Measurements from ENCODE around the gene ACTL9.

Gene ACTL9

GRCh38 chr19:8675066-8675465, 23.5 kb downstream of the ACTL9 start:
- no peak overlapping the region for H3K4me2 ChIP-seq (ENCODE audit: low read length)
- H4K8ac ChIP-seq (ENCODE audit: low read depth, low read length) = no peak overlapping the region
- no peaks in the 10 kb centered on the region for H3K4me1 ChIP-seq (ENCODE audit: control insufficient read depth, low read depth, low read length)
- no peaks in the 10 kb centered on the region for H3K79me2 ChIP-seq (ENCODE audit: control insufficient read depth, insufficient read depth, low read length)
- no CpG with 5 or more reads among the region's 3 CpGs for WGBS (ENCODE audit: extremely low coverage, insufficient coverage, low lambda C conversion rate)
- H3K4ac ChIP-seq (ENCODE audit: low read depth, low read length) = no peak overlapping the region
- H2BK120ac ChIP-seq (ENCODE audit: low read depth, low read length) = no peak overlapping the region
- no peak overlapping the region for H2BK15ac ChIP-seq (replicated peaks; ENCODE audit: low read depth)
- no peak overlapping the region for H4K5ac ChIP-seq (ENCODE audit: low read length)
- no peak overlapping the region for H3K27ac ChIP-seq (ENCODE audit: low read depth, low read length)
- no peak overlapping the region for H3K4me3 ChIP-seq (ENCODE audit: low read length)
- H3K18ac ChIP-seq (ENCODE audit: low read length) = no peak overlapping the region
- no peaks in the 10 kb centered on the region for H3K27me3 ChIP-seq (ENCODE audit: insufficient read depth, low read length, poor library complexity)
- no peaks in the 10 kb centered on the region for H3K36me3 ChIP-seq (ENCODE audit: control insufficient read depth, insufficient read depth, low read length)
- no peaks in the 10 kb centered on the region for H3K79me1 ChIP-seq (ENCODE audit: low read length)
- H3K23ac ChIP-seq (ENCODE audit: low read length) = no peak overlapping the region
- no peak overlapping the region for H2BK5ac ChIP-seq (ENCODE audit: low read length)
- no peak overlapping the region for H3K9ac ChIP-seq (ENCODE audit: low read length)
- no peak overlapping the region for H3K56ac ChIP-seq (ENCODE audit: low read length)
- no peak overlapping the region for H2AK5ac ChIP-seq (ENCODE audit: low read length)
- DNase-seq = no peak

GRCh38 chr19:8673276-8673891, 25.2 kb downstream of the ACTL9 start:
- H3K4ac ChIP-seq (ENCODE audit: low read depth, low read length) = no peak overlapping the region
- H3K18ac ChIP-seq (ENCODE audit: low read length) = no peak overlapping the region
- H3K4me1 ChIP-seq (ENCODE audit: control insufficient read depth, low read depth, low read length) = no peaks in the 10 kb centered on the region
- no peak overlapping the region for H4K8ac ChIP-seq (ENCODE audit: low read depth, low read length)
- no peaks in the 10 kb centered on the region for H3K79me2 ChIP-seq (ENCODE audit: control insufficient read depth, insufficient read depth, low read length)
- no peak overlapping the region for H2AK5ac ChIP-seq (ENCODE audit: low read length)
- H4K5ac ChIP-seq (ENCODE audit: low read length) = no peak overlapping the region
- WGBS (ENCODE audit: extremely low coverage, insufficient coverage, low lambda C conversion rate) = no CpG with 5 or more reads among the region's 6 CpGs
- H3K27me3 ChIP-seq (ENCODE audit: insufficient read depth, low read length, poor library complexity) = no peaks in the 10 kb centered on the region
- H2BK15ac ChIP-seq (replicated peaks; ENCODE audit: low read depth) = no peak overlapping the region
- no peak overlapping the region for H3K9ac ChIP-seq (ENCODE audit: low read length)
- no peak overlapping the region for H3K56ac ChIP-seq (ENCODE audit: low read length)
- no peak overlapping the region for H3K27ac ChIP-seq (ENCODE audit: low read depth, low read length)
- no peak overlapping the region for H2BK5ac ChIP-seq (ENCODE audit: low read length)
- H3K4me2 ChIP-seq (ENCODE audit: low read length) = no peak overlapping the region
- H3K4me3 ChIP-seq (ENCODE audit: low read length) = no peak overlapping the region
- DNase-seq = no peak
- H3K36me3 ChIP-seq (ENCODE audit: control insufficient read depth, insufficient read depth, low read length) = no peaks in the 10 kb centered on the region
- no peak overlapping the region for H2BK120ac ChIP-seq (ENCODE audit: low read depth, low read length)
- no peak overlapping the region for H3K23ac ChIP-seq (ENCODE audit: low read length)
- H3K79me1 ChIP-seq (ENCODE audit: low read length) = no peaks in the 10 kb centered on the region

DNA sequence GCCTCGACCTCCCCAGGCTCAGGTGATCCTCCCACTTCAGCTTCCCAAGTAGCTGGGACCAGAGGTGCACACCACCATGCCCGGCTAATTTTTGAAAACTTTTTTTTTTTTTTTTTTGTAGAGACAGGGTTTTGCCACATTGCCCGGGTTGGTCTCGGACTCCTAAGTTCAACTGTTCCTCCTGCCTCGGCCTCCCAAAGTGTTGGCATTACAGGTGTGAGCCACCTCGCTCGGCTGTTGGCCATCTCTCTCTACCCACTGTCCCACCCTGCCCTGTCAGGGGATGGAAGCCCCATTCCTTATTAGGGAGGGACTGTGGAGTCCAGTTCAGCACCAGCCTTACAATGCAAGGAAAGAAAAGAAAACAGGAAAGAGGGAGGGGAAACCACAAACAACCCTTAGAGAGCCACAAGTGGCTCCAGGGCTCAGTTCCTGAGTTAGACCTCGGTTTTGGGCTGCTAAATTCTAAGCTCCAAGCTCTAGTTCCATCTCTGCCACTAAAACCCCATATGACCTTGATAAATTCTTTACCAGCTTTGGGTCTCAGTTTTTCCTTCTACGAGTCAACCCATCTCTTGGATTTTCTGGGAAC, 31.7 kb downstream of the ACTL9 start:
- WGBS (ENCODE audit: extremely low coverage, insufficient coverage, low lambda C conversion rate) = no CpG with 5 or more reads among the region's 9 CpGs
- no peak overlapping the region for H3K56ac ChIP-seq (ENCODE audit: low read length)

DNA sequence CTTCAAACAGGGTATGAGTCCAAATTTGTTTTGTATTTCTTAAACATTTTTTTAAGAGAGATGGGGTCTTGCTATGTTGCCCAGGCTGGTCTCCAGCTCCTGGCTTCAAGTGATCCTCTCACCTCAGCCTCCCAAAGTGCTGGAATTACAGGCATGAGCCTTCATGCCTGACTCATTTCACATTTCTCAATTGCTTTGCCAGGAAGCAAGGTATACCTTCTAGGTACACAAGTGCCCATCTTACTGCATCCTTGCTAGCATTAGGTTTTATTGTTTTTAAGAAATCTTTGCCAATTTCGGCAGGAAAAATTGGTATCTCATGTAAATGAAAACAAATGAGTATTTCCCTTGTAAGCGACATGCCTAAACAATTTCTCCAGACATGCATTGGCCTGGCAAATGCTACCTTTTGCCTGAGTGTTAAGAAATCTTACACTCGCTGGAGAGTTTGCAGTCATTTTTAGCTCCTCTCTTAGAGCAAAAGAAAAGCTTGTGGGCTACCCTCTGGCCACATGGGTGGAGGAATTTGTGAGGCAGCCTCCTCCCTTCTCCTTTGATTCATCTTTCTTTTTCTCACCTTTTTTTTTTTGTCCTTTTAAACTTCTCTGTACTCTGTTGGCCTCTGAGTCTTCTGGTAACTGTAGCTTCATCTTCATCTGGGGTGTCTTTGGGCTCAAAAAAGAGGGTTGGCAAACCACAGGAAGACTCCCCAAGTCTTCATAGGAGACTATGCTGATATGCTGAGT, 33.0 kb downstream of the ACTL9 start:
- Histone ChIP-seq H3K4me1 (ENCODE audit: control insufficient read depth, low read depth, low read length) (no peaks in the 10 kb centered on the region), H4K5ac (ENCODE audit: low read length) (no peak overlapping the region), H2BK15ac (replicated peaks; ENCODE audit: low read depth) (no peak overlapping the region), H3K18ac (ENCODE audit: low read length) (no peak overlapping the region), H3K4ac (ENCODE audit: low read depth, low read length) (no peak overlapping the region), H3K9ac (ENCODE audit: low read length) (no peak overlapping the region), H3K56ac (ENCODE audit: low read length) (no peak overlapping the region), H2BK5ac (ENCODE audit: low read length) (no peak overlapping the region), H3K79me1 (ENCODE audit: low read length) (no peaks in the 10 kb centered on the region), H3K36me3 (ENCODE audit: control insufficient read depth, insufficient read depth, low read length) (no peaks in the 10 kb centered on the region), H3K27ac (ENCODE audit: low read depth, low read length) (no peak overlapping the region), H3K4me3 (ENCODE audit: low read length) (no peak overlapping the region), H3K27me3 (ENCODE audit: insufficient read depth, low read length, poor library complexity) (no peaks in the 10 kb centered on the region), H3K4me2 (ENCODE audit: low read length) (no peak overlapping the region), H3K79me2 (ENCODE audit: control insufficient read depth, insufficient read depth, low read length) (no peaks in the 10 kb centered on the region), H2AK5ac (ENCODE audit: low read length) (no peak overlapping the region), H2BK120ac (ENCODE audit: low read depth, low read length) (no peak overlapping the region), H4K8ac (ENCODE audit: low read depth, low read length) (no peak overlapping the region), H3K23ac (ENCODE audit: low read length) (no peak overlapping the region)
- no peak for DNase-seq
- WGBS (ENCODE audit: extremely low coverage, insufficient coverage, low lambda C conversion rate) = no CpG with 5 or more reads among the region's 3 CpGs

More for the DNA sequence above, 31.7 kb downstream of the ACTL9 start:
- Histone ChIP-seq H2AK5ac (ENCODE audit: low read length) (no peak overlapping the region), H3K79me2 (ENCODE audit: control insufficient read depth, insufficient read depth, low read length) (no peaks in the 10 kb centered on the region), H4K5ac (ENCODE audit: low read length) (no peak overlapping the region), H3K4me3 (ENCODE audit: low read length) (no peak overlapping the region), H3K4me2 (ENCODE audit: low read length) (no peak overlapping the region), H3K23ac (ENCODE audit: low read length) (no peak overlapping the region), H3K79me1 (ENCODE audit: low read length) (no peaks in the 10 kb centered on the region), H3K18ac (ENCODE audit: low read length) (no peak overlapping the region), H3K27me3 (ENCODE audit: insufficient read depth, low read length, poor library complexity) (no peaks in the 10 kb centered on the region), H3K27ac (ENCODE audit: low read depth, low read length) (no peak overlapping the region), H3K36me3 (ENCODE audit: control insufficient read depth, insufficient read depth, low read length) (no peaks in the 10 kb centered on the region), H3K4ac (ENCODE audit: low read depth, low read length) (no peak overlapping the region), H2BK120ac (ENCODE audit: low read depth, low read length) (no peak overlapping the region), H4K8ac (ENCODE audit: low read depth, low read length) (no peak overlapping the region), H2BK5ac (ENCODE audit: low read length) (no peak overlapping the region), H2BK15ac (replicated peaks; ENCODE audit: low read depth) (no peak overlapping the region), H3K9ac (ENCODE audit: low read length) (no peak overlapping the region), H3K4me1 (ENCODE audit: control insufficient read depth, low read depth, low read length) (no peaks in the 10 kb centered on the region)
- no peak for DNase-seq

- Histone ChIP-seq H3K18ac (ENCODE audit: low read length) (no peak overlapping the region), H3K4me1 (ENCODE audit: control insufficient read depth, low read depth, low read length) (no peaks in the 10 kb centered on the region), H2BK120ac (ENCODE audit: low read depth, low read length) (no peak overlapping the region), H3K9ac (ENCODE audit: low read length) (no peak overlapping the region), H4K8ac (ENCODE audit: low read depth, low read length) (no peak overlapping the region), H3K4me3 (ENCODE audit: low read length) (no peak overlapping the region), H2BK15ac (replicated peaks; ENCODE audit: low read depth) (no peak overlapping the region), H4K5ac (ENCODE audit: low read length) (no peak overlapping the region), H3K36me3 (ENCODE audit: control insufficient read depth, insufficient read depth, low read length) (no peaks in the 10 kb centered on the region), H3K4me2 (ENCODE audit: low read length) (no peak overlapping the region), H3K79me2 (ENCODE audit: control insufficient read depth, insufficient read depth, low read length) (no peaks in the 10 kb centered on the region), H3K27ac (ENCODE audit: low read depth, low read length) (no peak overlapping the region), H3K23ac (ENCODE audit: low read length) (no peak overlapping the region), H2BK5ac (ENCODE audit: low read length) (no peak overlapping the region), H2AK5ac (ENCODE audit: low read length) (no peak overlapping the region), H3K79me1 (ENCODE audit: low read length) (no peaks in the 10 kb centered on the region), H3K27me3 (ENCODE audit: insufficient read depth, low read length, poor library complexity) (no peaks in the 10 kb centered on the region), H3K4ac (ENCODE audit: low read depth, low read length) (no peak overlapping the region), H3K56ac (ENCODE audit: low read length) (no peak overlapping the region)
- WGBS (ENCODE audit: extremely low coverage, insufficient coverage, low lambda C conversion rate) = no CpG with 5 or more reads among the region's 4 CpGs
- no peak for DNase-seq
Observed at GRCh38 chr19:8664671-8665057, 33.9 kb downstream of the ACTL9 start.

All from mesendoderm (in vitro differentiated cells).